Gastroesophageal sphincter (tissue), 3 donors: ENCODE data around the gene CIBAR2.

Experiments used
- POLR2AphosphoS5 ChIP-seq: sonication (generic); formaldehyde crosslinking; IDR thresholded peaks from one replicate; pipeline ENCODE4 v1.6.1; 2017; ENCODE audit warnings: antibody characterized with exemption
- TF ChIP-seq, protein P1 (sequence below), 4 experiments: fragments of 200-600 bp in 2 of 4; fragments of 450-650 bp in 2 of 4; sonication (generic) in 1 of 4; IDR thresholded peaks; one replicate each; pipeline ENCODE4 v1.5.1; 2017 to 2019; ENCODE audit warnings: antibody characterized with exemption in 4 of 4, mild to moderate bottlenecking in 2 of 4, moderate library complexity in 2 of 4

GRCh38 chr16:85159179-85159980 lies 47.1 kb upstream of the CIBAR2 start:
- TF ChIP-seq, protein P1, sequence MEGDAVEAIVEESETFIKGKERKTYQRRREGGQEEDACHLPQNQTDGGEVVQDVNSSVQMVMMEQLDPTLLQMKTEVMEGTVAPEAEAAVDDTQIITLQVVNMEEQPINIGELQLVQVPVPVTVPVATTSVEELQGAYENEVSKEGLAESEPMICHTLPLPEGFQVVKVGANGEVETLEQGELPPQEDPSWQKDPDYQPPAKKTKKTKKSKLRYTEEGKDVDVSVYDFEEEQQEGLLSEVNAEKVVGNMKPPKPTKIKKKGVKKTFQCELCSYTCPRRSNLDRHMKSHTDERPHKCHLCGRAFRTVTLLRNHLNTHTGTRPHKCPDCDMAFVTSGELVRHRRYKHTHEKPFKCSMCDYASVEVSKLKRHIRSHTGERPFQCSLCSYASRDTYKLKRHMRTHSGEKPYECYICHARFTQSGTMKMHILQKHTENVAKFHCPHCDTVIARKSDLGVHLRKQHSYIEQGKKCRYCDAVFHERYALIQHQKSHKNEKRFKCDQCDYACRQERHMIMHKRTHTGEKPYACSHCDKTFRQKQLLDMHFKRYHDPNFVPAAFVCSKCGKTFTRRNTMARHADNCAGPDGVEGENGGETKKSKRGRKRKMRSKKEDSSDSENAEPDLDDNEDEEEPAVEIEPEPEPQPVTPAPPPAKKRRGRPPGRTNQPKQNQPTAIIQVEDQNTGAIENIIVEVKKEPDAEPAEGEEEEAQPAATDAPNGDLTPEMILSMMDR (IDR thresholded peaks at IDR 0.05): no peak
- no peak for TF ChIP-seq POLR2AphosphoS5
